Eye (tissue), 1 donor: ENCODE results near the gene MEGF11.
A peak's percentile ranks its signal among the peaks of the same experiment; 100 is the strongest.

Experiments used
- DNase-seq: peaks from one replicate; pipeline ENCODE4 v3.0.0-alpha.2; 2015

The MEGF11 gene

GRCh38 chr15:66212563-66212921 lies 41.0 kb downstream of the MEGF11 start:
- no peak for DNase-seq

GRCh38 chr15:66211670-66212562 lies 41.6 kb downstream of the MEGF11 start:
- DNase-seq = no peak

DNA sequence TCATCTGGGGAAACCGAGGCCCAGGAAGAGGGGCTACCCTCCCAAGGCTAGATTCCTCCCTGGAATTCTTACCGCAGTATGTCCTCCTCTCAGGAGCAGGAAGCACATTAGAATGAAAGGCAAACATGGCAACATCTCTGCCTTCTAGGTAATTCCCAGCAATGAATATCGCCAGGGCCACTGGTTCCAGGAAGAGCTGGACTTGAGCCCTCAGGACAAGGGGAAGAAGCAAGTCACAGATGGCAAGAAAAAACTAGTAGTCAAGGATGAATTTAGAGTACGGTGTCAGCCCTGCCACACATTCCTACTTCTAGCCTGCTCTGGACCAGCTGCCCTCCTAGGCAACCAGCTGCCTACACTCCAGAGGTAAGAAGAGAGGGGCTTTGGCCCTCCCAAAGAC lies 42.9 kb downstream of the MEGF11 start:
- no peak for DNase-seq

- DNase-seq = no peak
Measured at GRCh38 chr15:66198757-66199156, 54.8 kb downstream of the MEGF11 start.

DNA sequence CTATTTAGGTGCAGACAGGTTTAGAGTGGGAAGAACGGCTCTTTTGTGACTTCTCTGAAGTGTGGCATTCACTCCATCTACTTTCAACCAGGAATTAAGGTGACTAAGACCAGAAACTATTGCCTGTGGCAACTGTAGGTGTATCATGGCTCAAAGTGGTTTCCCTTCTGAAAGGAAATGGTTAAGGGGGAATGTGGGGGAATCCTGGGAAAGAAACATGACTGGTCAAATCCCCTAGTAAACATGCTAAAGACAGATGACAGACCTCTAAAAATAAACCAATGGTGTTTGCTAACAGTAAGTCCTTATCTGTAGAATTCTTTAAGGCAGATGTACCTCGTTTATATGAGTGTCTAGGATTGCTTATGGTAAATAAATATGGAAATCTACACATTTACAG lies 56.9 kb downstream of the MEGF11 start:
- DNase-seq = no peak

- no peak for DNase-seq
Measured at GRCh38 chr15:66195621-66196230, 57.8 kb downstream of the MEGF11 start.

DNA sequence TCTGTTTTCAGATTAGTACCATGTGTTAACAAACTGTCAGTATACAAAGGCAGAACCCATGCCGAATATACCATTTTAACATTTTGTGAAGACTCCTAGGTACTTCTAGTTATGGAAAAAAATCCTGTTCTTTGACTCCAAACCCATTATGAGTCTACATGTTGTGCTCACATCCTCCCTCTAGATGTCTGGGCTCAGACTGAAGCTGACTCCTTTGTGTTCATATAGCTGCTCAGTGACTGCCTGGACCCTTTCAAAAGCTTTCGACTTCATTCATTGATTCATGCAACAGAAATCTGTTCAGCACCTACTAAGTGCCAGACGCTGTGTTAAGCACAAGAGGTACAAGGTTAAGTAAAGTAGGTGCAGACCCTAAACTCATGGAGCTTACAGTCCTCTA lies 60.5 kb downstream of the MEGF11 start:
- DNase-seq = no peak

- DNase-seq = no peak
Measured at GRCh38 chr15:66190746-66191145, 62.8 kb downstream of the MEGF11 start.

DNA sequence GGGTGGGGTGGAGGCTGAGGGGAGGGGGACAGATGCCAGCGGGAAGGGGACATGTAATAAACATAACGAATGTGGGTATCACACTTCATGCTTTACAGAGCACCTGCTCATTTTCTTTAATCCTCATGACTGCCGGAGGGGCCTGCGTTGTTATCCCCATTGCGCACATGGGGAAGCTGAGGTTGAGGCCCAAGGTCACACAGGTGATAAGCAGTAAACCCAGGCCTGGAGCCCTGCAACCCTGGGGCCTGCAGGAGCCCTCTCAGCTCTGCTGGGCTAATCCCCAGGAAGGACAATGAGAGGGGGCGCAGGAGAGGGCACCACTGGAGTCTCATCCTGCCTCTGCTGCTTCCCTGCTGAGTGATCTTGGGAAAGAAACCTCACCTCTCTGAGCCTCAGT lies 64.3 kb downstream of the MEGF11 start:
- no peak for DNase-seq

- DNase-seq = no peak
Measured at GRCh38 chr15:66188464-66188863, 65.1 kb downstream of the MEGF11 start.

DNA sequence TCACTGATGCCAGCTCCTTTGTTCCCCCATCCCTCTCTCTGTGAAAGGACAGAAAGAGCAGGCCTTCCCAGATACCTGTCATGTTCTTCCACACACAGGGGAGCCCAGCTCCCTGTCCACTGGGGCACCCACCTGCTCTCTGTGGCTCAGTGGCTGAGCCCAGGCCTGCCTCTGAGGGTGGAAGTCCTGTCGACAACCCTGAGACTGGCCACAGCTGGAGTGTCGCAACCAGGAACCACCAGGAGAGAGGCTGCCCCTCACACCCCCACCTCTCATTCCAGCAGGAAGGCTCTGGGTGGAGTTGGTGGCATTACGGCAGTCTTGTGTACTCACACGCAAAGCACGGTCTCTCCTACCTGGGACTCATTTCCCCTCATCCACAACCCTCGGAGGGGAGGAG lies 66.3 kb downstream of the MEGF11 start:
- no peak for DNase-seq

GRCh38 chr15:66186049-66186825 lies 67.3 kb downstream of the MEGF11 start:
- DNase-seq = no peak

DNA sequence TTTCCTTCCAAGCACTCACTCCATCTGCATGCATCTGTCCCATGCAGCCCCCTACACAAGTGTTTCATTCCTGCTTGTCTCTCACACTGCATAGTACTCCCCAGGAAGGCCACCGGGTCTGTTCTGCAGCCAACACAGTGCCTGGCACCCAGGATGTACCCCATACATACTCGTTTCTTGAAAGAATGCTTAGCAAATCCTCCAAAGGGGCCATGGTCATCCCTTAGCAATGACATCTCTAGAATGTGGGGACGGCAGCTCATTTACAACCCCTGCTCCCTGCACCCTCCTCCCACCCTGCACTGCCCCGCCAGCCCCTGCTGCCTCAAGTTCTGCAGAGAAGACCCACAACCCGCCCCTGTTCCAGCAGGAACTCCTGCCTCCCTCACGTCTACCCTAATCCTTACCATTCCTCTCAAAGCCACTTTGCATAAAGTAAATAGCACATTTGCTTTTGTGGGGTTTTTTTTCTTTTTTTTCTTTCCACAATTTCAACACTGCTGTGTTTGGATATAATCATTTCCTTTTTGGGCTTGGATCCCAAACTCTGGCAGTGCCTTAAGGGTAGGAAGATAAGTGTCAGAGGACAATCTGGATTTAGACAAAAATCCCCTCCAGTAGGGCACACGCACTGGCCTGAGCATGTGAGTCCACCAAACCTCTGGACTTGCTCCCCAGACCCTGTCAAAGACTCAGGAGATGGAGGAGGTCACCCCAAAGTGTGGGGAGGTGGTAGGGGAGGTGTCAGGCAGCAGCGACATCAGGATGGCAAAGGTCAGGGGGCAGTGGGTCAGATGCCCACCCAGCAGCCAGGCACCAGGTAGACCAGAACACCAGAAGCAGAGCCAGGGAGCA lies 68.4 kb downstream of the MEGF11 start:
- DNase-seq = no peak

DNA sequence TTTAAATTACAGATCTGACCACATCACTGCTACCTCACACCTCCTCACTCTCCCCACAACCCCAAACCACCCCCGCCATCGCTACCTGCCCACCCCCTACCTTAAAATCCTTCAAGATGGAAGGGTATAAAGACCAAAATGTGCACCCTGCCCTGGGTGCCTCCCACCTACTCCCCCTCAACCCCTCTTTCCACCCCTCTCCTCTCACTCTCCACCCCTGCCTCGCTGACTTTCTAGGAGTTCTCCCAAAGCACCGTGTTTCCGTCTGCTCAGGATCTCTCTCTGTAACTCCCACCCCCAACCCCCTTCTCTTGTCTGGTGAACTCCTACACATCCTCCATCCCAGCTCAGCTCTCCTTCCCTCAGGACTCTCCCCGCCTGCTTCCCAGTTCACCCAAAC lies 69.1 kb downstream of the MEGF11 start:
- DNase-seq = no peak

DNA sequence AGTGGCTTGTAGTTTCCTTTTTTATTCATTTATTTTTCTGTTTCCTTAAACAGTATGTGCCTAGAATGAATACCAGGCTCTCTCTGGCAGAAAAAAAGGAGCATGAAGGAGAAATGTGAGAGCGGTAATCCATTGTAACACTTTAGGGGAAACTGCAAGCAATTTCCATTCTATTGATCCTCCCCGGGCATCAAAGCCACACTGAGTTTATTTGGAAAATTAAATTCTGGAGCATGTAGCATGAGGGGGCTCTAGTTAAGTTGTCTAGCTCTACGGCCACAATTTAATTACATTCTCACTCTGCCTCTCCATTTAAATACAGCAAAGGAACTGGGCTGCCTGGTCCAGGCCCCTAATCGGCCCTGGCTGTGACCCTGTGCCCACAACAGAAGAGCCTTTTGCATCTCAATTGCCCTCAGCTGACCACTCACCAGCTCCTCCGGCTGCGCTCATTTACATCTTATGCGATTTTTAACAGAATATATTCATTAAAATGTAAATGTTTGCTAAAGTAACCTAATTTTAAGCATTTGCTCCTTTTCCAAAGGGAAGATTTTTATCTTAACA lies 72.9 kb downstream of the MEGF11 start:
- no peak for DNase-seq

- no peak for DNase-seq
Measured at GRCh38 chr15:66178531-66178910, 75.0 kb downstream of the MEGF11 start.

- DNase-seq = peak; percentile 46
Measured at GRCh38 chr15:66172324-66172980, 81.1 kb downstream of the MEGF11 start.

DNA sequence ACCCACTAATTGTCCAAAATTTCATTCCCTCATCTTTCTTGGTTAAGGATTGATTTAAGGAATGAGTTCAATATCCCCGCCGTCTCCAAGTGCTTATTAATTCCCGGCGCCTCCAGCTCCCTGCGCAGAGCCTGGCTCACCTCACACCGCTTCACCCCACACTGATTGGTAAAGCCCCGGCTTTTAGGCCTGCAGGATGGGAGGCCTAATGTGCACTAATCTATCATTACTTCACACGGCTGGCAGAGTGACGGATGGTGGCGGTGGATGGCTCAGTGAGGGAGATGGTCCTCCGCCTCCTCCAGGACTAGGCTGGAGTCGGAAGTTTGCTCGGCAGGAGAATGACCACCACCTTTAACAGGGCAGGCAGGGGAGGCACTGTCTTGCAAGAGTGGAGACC lies 81.7 kb downstream of the MEGF11 start:
- no peak for DNase-seq

GRCh38 chr15:66170716-66171115 lies 82.8 kb downstream of the MEGF11 start:
- no peak for DNase-seq

GRCh38 chr15:66170042-66170441 lies 83.5 kb downstream of the MEGF11 start:
- DNase-seq = no peak

DNA sequence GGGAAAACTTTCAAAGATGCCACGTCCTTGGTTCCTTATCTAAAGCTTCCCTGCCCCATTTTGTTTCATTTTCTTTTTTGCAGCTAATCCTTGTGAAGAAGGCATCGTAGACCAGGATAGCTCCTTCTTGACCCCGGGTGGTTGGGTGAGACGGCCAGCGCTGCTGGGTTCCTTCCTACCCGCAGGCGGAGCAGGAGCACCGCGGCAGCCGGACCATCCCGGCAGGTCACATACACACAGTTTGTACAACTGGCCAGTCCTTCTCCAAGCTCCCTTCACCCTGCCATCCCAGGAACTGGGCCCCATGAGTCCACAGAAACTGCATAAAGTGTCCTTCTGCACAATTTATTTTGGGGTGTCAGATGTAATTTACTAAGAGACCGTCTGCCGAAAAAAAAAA lies 83.9 kb downstream of the MEGF11 start:
- DNase-seq = no peak

DNA sequence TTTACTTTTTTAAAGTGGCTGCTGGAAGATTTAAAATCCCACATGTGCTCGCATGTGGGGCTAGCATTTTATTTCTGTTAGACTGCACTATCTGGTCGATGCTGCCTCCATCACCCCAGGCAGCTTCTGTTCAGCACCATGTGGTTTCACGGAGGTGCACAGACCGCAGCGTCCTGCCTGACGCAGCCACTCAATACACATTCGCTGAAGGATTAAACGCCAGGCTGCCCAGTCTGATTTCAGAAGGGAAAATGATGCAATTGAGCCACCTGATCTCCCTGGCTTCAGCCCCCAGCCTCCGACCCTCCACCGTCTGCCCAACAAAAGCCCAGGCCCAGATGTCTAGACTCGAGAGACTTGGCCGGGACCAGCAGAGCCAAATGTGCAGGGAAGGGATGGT lies 84.5 kb downstream of the MEGF11 start:
- DNase-seq = peak; percentile 35
